IPS-20b (cell line): ENCODE measurements around the gene ZMYND19.
"Not testable (repeated sequence)": the region's sequence is repeated elsewhere in the genome, so short reads cannot be mapped to it uniquely, and the experiment has no call there.

Source experiments
- H3K27ac ChIP-seq: one replicate; pipeline ENCODE4 v1.5.1; 2013; ENCODE audit warnings: low read length
- H3K27me3 ChIP-seq: 2 replicates; pipeline ENCODE4 v1.6.1; 2013; ENCODE audit warnings: mild to moderate bottlenecking, low read length, inconsistent platforms; ENCODE audit not compliant: insufficient read depth
- H3K36me3 ChIP-seq: 2 replicates; pipeline ENCODE4 v1.6.1; 2013; ENCODE audit warnings: low read depth, mild to moderate bottlenecking, inconsistent platforms, low read length, moderate library complexity; ENCODE audit not compliant: insufficient read depth
- H3K4me1 ChIP-seq: 2 replicates; pipeline ENCODE4 v1.6.1; 2013; ENCODE audit warnings: mild to moderate bottlenecking, control low read depth, inconsistent platforms, low read length, moderate library complexity; ENCODE audit not compliant: insufficient read depth
- H3K4me3 ChIP-seq: 2 replicates; pipeline ENCODE4 v1.5.1; 2013; ENCODE audit warnings: mild to moderate bottlenecking, low read length, inconsistent platforms
- H3K9ac ChIP-seq: 2 replicates; pipeline ENCODE4 v1.6.1; 2013; ENCODE audit warnings: low read depth, mild to moderate bottlenecking, inconsistent platforms, low read length, moderate library complexity
- H3K9me3 ChIP-seq: 2 replicates; pipeline ENCODE4 v1.6.1; 2013; ENCODE audit warnings: mild to moderate bottlenecking, low read depth, low read length, inconsistent platforms; ENCODE audit not compliant: insufficient read depth

Gene ZMYND19

DNA sequence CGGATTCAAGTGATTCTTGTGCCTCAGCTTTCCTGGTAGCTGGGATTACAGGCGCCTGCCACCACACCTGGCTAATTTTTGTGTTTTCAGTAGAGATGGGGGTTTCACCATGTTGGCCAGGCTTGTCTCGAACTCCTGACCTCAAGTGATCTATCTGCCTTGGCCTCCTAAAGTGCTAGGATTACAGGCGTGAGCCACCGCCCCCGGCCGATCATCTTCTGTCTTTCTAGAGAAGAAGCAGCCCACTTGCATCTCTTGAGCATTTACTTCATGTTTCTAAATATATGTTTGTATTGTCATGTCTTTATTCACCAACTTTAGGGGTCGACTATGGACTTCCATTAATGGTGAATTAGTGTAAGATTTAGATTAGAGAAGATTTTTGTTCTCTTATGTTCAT, 31.9 kb upstream of the ZMYND19 start:
- Histone ChIP-seq H3K4me1 (peaks cover 10% of the 10 kb centered on the region; the same call in 1 of the 2 replicates), H3K36me3 (peaks cover 13% of the 10 kb centered on the region; the same call in 1 of the 2 replicates)
- H3K27ac ChIP-seq, H3K27me3 ChIP-seq, H3K9ac ChIP-seq, H3K4me3 ChIP-seq, H3K9me3 ChIP-seq: not testable (repeated sequence)

DNA sequence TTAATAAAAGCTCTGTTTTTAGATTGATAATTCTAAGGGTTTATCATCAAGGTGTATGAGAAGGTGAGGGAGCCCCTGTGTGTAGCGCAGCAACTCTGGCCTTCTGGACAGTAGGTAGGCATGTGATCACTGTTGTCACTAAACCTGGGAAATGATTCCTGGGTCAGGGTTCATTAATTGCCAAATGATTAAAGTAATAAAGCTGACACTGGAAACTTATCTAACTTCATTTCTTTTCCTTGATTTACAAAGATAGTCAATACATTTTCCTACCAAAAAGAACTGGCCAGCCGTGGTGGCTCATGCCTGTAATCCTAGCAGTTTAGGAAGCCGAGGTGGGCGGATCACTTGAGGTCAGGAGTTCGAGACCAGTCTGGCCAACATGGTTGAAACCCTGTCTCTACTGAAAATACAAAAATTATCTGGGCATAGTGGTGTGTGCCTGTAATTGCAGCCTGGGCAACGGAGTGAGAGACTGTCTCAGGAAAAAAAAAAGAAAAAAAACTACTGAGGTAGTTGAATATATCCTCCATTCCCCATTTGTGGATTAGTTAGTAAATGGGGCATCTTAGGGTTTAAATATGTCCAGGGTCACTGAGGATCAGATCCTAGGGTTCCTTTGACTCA, 30.9 kb upstream of the ZMYND19 start:
- no peaks in the 10 kb centered on the region for H3K27me3 ChIP-seq
- H3K36me3 ChIP-seq: peaks cover 21% of the 10 kb centered on the region
- no peak overlapping the region for H3K27ac ChIP-seq
- no peak overlapping the region for H3K9ac ChIP-seq
- peaks cover 10% of the 10 kb centered on the region; the same call in 1 of the 2 replicates for H3K4me1 ChIP-seq
- no peak overlapping the region; the same call in 1 of the 2 replicates for H3K4me3 ChIP-seq
- no peaks in the 10 kb centered on the region for H3K9me3 ChIP-seq

DNA sequence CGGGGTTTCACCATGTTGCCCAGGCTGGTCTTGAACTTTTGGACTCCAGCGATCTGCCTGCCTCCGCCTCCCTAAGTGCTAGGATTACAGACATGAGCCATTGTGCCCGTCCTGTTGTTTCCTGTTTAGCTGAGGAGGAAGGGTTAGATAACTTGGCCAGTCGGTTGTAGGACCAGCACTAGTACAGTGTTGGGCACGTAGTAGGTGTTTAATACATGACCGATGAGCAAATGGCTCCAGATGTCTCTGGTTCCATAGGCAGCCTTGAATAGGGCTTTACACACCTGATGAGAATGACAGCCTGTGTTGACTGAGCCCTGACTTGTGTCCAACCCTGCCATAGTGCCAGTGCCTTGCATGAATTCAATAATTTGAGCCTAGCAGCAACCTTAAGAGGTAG, 30.3 kb upstream of the ZMYND19 start:
- H3K9me3 ChIP-seq: no peaks in the 10 kb centered on the region
- no peaks in the 10 kb centered on the region for H3K27me3 ChIP-seq
- H3K9ac ChIP-seq: peak overlapping the region; percentile 18; the same call in 1 of the 2 replicates
- H3K36me3 ChIP-seq: peaks cover 26% of the 10 kb centered on the region
- no peak overlapping the region for H3K27ac ChIP-seq
- peak overlapping the region; percentile 26; the same call in 1 of the 2 replicates for H3K4me3 ChIP-seq
- H3K4me1 ChIP-seq: peaks cover 10% of the 10 kb centered on the region; the same call in 1 of the 2 replicates

DNA sequence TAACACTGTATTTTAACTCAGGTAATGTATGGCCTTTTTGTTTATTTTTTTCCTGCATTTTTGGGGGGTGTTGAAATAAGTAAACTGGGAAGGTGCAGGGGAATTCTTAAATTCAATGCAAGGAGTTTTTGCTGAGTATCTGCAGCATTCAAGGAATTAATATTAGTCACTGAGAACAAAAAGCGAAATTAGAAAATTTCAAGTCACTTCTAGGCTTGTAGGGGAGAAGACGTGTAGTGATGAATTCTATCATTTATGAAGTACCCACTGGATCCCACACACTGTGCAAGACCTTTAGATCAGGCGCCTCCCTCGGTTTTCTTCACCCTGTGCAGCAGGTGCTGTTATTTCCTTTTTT, 29.7 kb upstream of the ZMYND19 start:
- Histone ChIP-seq H3K9me3 (no peaks in the 10 kb centered on the region), H3K36me3 (peaks cover 32% of the 10 kb centered on the region), H3K9ac (peak overlapping the region; percentile 94), H3K27me3 (no peaks in the 10 kb centered on the region), H3K27ac (no peak overlapping the region), H3K4me1 (peaks cover 10% of the 10 kb centered on the region; the same call in 1 of the 2 replicates), H3K4me3 (peak overlapping the region; percentile 95)

DNA sequence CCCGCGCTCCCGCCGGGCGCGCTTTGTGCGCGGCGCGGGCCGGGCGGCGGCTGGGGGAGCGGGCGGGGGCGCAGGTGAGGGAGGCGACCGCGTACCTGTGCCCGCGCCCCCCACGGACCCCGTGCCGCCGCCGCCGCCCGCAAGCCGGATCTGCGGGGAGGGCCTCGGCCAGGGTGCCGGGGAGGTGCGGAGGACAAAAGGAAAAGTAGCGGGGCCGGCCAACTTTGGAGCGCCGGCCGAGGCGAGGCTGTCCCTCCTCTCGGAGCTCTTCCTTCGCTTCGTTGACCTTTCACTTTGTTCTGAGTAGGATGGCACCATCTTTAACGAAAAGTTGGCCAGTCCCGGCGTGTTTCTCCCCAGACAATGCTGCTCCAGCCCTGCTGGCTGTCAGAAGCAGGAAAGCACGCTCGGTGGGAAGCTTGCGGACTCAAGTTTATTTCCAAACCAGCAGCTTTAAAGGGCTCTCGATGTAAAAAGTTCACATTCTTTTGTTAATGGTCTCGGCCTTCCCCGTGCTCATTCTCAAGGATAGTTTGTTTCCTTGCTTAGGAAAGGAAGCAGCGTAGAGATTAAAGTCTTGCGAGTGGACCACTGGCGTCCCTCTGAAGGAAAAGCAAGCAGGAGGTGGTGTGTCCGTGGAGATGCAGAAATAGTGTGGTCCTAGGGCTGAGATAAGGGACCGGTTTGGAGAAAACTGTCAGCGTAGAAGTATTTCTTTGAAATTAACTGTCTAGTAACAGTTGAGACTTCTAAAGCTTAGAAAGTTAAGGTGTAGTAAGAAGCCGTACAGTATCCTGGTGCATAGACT, 29.1 kb upstream of the ZMYND19 start:
- Histone ChIP-seq H3K4me1 (peaks cover 10% of the 10 kb centered on the region; the same call in 1 of the 2 replicates), H3K4me3 (peak overlapping the region; percentile 95), H3K9ac (peak overlapping the region; percentile 94), H3K36me3 (peaks cover 37% of the 10 kb centered on the region), H3K9me3 (no peaks in the 10 kb centered on the region), H3K27ac (peak overlapping the region; percentile 21), H3K27me3 (no peaks in the 10 kb centered on the region)

DNA sequence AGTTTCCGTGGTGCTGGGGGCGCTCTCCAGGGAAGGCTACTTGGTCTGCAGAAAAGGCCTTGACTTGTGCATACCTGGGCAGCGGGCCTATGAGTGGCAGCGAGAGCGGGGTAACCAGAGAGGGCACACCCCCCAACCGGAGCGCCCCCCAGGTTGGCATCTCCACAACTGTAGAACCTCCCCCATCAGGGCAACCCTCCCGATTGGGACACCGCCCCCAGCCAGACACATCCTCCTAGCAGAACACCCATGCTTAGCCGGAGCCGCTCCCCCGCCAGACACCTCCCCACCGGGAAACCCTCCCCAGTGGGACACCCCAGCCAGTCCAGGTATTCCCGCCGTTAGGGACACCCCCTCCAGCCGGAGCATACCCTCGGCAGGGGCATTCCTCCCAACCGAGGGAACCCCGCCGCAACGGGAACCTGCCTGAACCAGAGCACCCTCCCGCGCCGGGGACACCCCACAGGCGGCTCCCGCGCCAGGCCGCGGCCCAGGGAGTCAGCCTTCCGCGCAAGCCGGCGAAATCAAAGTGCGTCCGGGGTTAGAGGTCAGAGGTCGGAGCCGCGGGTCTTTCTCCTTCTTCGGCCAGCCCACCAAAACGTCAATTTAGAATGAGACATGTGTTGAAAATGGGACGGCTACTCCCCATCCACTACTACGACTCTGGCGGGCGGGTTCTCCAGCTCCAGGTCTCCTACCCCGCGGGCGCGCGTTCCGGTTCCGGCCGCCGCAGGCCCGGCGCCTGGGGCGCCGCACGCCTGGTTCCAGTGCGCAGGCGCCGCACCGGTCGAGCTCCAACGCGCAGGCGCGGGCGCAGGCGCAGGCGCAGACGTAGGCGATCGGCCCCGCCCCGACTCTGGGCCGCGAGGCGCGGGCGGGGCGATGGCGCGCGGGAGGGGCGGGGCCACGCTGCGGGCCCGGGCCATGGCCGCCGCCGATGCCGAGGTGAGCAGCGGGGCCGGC, 28.1 kb upstream of the ZMYND19 start, which contains the start of gene EHMT1:
Gene EHMT1 (plus strand): TSS at position 901 of the 963 bp plus-strand sequence. CDS start 24 bp downstream, at position 925.
- Histone ChIP-seq H3K9me3 (no peaks in the 10 kb centered on the region), H3K36me3 (peaks cover 44% of the 10 kb centered on the region), H3K27ac (peak within 1 kb of the TSS; percentile 99), H3K4me3 (peak within 1 kb of the TSS; percentile 95), H3K9ac (peak within 1 kb of the TSS; percentile 95), H3K27me3 (no peaks in the 10 kb centered on the region), H3K4me1 (peaks cover 10% of the 10 kb centered on the region; the same call in 1 of the 2 replicates)

DNA sequence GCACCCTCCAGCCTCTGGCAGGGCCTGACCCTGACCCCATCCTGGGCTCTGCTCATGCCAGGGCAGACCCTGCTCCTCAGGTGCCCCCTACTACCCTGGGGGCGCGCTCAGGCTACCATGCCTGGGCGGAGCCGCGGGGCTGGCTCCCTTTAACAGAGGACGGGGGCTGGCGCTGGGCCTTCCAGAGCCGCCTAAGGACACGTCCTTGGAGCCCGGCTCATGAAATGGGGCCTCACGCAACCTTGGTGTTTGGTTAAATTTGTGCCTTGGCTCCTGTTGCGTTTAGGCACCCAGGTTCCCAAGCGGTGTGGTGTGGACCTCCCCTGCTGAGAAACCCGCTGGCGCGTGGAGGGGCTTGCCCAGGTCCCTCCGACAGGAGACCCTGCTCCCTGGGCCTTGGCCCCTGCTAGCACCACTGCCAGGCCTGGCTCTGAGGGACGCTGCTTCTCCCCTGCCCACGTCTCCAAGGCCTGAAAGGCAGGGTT, 25.1 kb upstream of the ZMYND19 start:
- no peaks in the 10 kb centered on the region for H3K27me3 ChIP-seq
- H3K9me3 ChIP-seq: no peaks in the 10 kb centered on the region
- H3K27ac ChIP-seq: no peak overlapping the region

DNA sequence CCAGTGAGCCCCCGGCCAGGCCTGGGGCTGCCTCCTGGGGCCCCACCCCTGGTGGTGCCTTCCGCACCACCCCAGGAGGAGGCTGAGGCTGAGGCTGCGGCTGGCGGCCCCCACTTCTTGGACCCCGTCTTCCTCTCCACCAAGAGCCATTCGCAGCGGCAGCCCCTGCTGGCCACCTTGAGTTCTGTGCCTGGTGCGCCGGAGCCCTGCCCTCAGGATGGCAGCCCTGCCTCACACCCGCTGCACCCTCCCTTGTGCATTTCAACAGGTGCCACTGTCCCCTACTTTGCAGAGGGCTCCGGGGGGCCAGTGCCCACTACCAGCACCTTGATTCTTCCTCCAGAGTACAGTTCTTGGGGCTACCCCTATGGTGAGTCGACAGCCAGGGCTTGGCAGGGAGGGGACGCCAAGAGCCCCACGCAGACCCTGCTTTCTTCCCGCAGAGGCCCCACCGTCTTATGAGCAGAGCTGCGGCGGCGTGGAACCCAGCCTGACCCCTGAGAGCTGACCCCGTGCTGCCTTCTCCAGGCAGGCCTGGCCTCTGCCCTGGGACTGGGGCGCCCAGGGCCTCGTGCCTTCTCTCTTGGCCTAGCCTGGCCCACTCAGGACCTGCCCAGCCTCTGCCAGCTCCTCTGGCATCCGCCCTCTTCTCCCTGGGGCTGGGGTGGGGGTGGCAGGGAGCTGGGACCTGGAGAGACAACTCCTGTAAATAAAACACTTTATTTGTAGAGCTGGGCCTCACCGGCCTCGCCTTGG, 24.5 kb upstream of the ZMYND19 start:
- Histone ChIP-seq H3K4me3 (no peak overlapping the region), H3K4me1 (peaks cover 11% of the 10 kb centered on the region), H3K9ac (no peak overlapping the region), H3K36me3 (peaks cover 34% of the 10 kb centered on the region), H3K27ac (no peak overlapping the region), H3K27me3 (no peaks in the 10 kb centered on the region), H3K9me3 (no peaks in the 10 kb centered on the region)

More for the DNA sequence above, 25.1 kb upstream of the ZMYND19 start:
- H3K4me3 ChIP-seq: no peak overlapping the region
- peaks cover 15% of the 10 kb centered on the region for H3K4me1 ChIP-seq
- H3K36me3 ChIP-seq: peaks cover 35% of the 10 kb centered on the region
- H3K9ac ChIP-seq: no peak overlapping the region

DNA sequence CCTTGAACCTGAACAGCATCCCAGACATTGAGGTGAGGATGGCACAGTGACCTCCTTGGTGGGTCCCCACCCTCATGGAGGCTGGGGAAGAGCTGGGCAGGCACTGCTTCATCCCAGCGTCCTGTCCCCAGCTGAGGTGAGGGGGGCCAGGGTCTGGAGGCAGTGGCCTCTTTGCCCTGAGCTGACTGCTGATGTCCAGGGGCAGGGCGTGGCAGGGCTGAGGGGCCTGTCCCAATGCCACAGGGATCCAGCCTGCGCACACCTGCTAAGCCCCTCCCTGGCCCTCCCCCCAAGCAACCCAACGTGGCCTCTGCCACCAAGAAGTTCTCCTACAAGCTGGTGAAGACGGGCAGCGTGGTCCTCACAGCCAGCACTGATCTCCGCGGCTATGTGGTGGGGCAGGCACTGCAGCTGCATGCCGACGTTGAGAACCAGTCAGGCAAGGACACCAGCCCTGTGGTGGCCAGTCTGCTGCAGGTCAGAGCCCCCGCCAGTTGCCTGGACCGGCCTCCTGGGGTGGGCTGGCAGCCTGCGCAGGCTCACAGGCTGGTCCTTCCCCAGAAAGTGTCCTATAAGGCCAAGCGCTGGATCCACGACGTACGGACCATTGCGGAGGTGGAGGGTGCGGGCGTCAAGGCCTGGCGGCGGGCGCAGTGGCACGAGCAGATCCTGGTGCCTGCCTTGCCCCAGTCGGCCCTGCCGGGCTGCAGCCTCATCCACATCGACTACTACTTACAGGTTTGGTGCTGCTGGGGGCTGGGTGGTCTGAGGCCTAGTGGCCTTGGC, 23.6 kb upstream of the ZMYND19 start:
- Histone ChIP-seq H3K27ac (no peak overlapping the region), H3K4me3 (no peak overlapping the region), H3K4me1 (peaks cover 11% of the 10 kb centered on the region), H3K36me3 (peaks cover 34% of the 10 kb centered on the region), H3K27me3 (no peaks in the 10 kb centered on the region), H3K9ac (no peak overlapping the region), H3K9me3 (no peaks in the 10 kb centered on the region)

DNA sequence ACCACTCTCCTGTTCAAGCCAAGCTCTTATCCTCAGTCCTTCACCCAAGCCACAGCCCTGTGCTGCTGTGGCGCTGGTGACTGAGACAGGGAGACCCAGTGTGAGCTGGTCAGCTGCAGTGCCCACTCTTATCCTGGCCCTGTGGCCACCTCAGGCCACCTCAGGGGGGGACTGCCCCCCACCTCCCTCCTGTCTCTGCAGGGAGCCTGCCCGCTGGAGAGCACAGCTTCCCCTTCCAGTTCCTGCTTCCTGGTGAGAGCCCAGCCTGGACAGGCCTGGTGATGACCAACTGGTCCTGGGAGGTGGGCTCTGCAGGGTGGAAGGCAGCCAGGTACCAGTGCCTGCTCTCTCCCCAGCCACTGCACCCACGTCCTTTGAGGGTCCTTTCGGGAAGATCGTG, 22.9 kb upstream of the ZMYND19 start:
- Histone ChIP-seq H3K27ac (no peak overlapping the region), H3K9ac (no peak overlapping the region), H3K36me3 (peaks cover 34% of the 10 kb centered on the region)

More for the DNA sequence above, 22.9 kb upstream of the ZMYND19 start:
- H3K4me1 ChIP-seq: peaks cover 11% of the 10 kb centered on the region
- no peak overlapping the region for H3K4me3 ChIP-seq
- H3K27me3 ChIP-seq: no peaks in the 10 kb centered on the region
- H3K9me3 ChIP-seq: no peaks in the 10 kb centered on the region
